GM12878 (cell line): ENCODE data around the gene ARID3B. TPM values are rescaled to one million over a fixed set of nuclear protein-coding genes. Genes with fewer than 3 reads are reported as not detected.
A peak's percentile ranks its signal among the peaks of the same experiment; 100 is the strongest.

ENCODE experiments used
- ATAC-seq: fragments of 200-7000 bp; cut with Tn5 transposase; 3 replicates; pipeline ENCODE4 v1.9.1; 2020; ENCODE audit warnings: mild to moderate bottlenecking, moderate library complexity
- BruUV-seq: library from RNA; stranded (reverse); fragments of 400-500 nt; replicated peaks from 2 replicates; lab custom pipeline; 2021; lab: Mats Ljungman, UMichigan
- CTCF ChIA-PET: fragments of 300-600 bp; sonication (Branson Sonifier 250); formaldehyde crosslinking; extraction: SDS; loops from one replicate; lab custom pipeline; 2021; ENCODE audit warnings: inconsistent platforms; lab: Yijun Ruan, JAX
- POLR2A ChIA-PET: fragments of 350-600 bp; formaldehyde crosslinking; extraction: SDS; loops from one replicate; lab custom pipeline; 2021; ENCODE audit warnings: inconsistent platforms; lab: Charles Lee
- RAD21 ChIA-PET: fragments of 300-600 bp; sonication (Branson Sonifier 250); formaldehyde crosslinking; loops from one replicate; lab custom pipeline; 2023; ENCODE audit warnings: antibody characterized with exemption; ENCODE audit not compliant: unreplicated experiment; lab: Charles Lee
- SMC1A ChIA-PET: fragments of 300-600 bp; sonication (Branson Sonifier 250); formaldehyde crosslinking; loops from one replicate; lab custom pipeline; 2023; ENCODE audit not compliant: unreplicated experiment, uncharacterized antibody; lab: Charles Lee
- DNase-seq: peaks from one replicate; pipeline ENCODE4 v3.0.0-alpha.2; 2011; ENCODE audit warnings: low read depth, low spot score
- FAIRE-seq: peaks from 3 replicates; lab custom pipeline; 2011; peaks lifted over from hg19 to GRCh38; lab: Jason Lieb, UNC
- H2AFZ ChIP-seq: 2 replicates; pipeline ENCODE4 v1.6.0; 2011; ENCODE audit warnings: low read depth, low read length, control low read depth; ENCODE audit not compliant: control insufficient read depth
- H3K27ac ChIP-seq: 2 replicates; pipeline ENCODE4 v1.5.1; 2011; ENCODE audit warnings: control low read depth; ENCODE audit not compliant: control insufficient read depth, insufficient read depth
- H3K27me3 ChIP-seq, 2 experiments: replicated peaks in 1 of 2; 2 replicates each; pipeline versions ENCODE4 v1.6.0 to v1.6.1; 2011; ENCODE audit warnings: low read length in 1 of 2; ENCODE audit not compliant: control insufficient read depth in 2 of 2, insufficient read depth in 2 of 2
- H3K36me3 ChIP-seq, 2 experiments: 2 replicates each; pipeline ENCODE4 v1.5.1; 2011; ENCODE audit warnings: low read length in 1 of 2; ENCODE audit not compliant: control insufficient read depth in 2 of 2, insufficient read depth in 2 of 2
- H3K4me1 ChIP-seq: 2 replicates; pipeline ENCODE4 v1.6.1; 2011; ENCODE audit warnings: mild to moderate bottlenecking, low read length, moderate library complexity, mixed read lengths; ENCODE audit not compliant: control insufficient read depth, insufficient read depth
- H3K4me2 ChIP-seq: 2 replicates; pipeline ENCODE4 v1.6.0; 2011; ENCODE audit warnings: control low read depth; ENCODE audit not compliant: control insufficient read depth, insufficient read depth
- H3K4me3 ChIP-seq: fragments of 200-600 bp; sonication (generic); 2 replicates; pipeline ENCODE4 v1.5.1; 2016
- H3K79me2 ChIP-seq: 2 replicates; pipeline ENCODE4 v1.6.0; 2011; ENCODE audit warnings: low read length; ENCODE audit not compliant: control insufficient read depth, insufficient read depth
- H3K9ac ChIP-seq: 2 replicates; pipeline ENCODE4 v1.8.0; 2011; ENCODE audit warnings: low read length, control low read depth, mixed read lengths; ENCODE audit not compliant: control insufficient read depth, insufficient read depth
- H3K9me3 ChIP-seq: replicated peaks from 3 replicates; pipeline ENCODE4 v1.5.1; 2011; ENCODE audit warnings: mild to moderate bottlenecking, low read length; ENCODE audit not compliant: control insufficient read depth, insufficient read depth
- H4K20me1 ChIP-seq: 2 replicates; pipeline ENCODE4 v1.6.0; 2011; ENCODE audit not compliant: control insufficient read depth, insufficient read depth
- CBX3 ChIP-seq: fragments of 200-600 bp; sonication (generic); IDR thresholded peaks from 2 replicates; pipeline ENCODE4 v1.6.1; 2016; ENCODE audit warnings: low read depth, borderline replicate concordance
- HDGF ChIP-seq: fragments of 450-650 bp; IDR thresholded peaks from 2 replicates; pipeline ENCODE4 v1.6.1; 2016; ENCODE audit warnings: antibody characterized with exemption
- IKZF2 ChIP-seq, 2 experiments: fragments of 450-650 bp; IDR thresholded peaks; 2 replicates each; pipeline ENCODE4 v1.6.1; 2017; ENCODE audit warnings: mild to moderate bottlenecking in 2 of 2, moderate library complexity in 2 of 2
- JUNB ChIP-seq: IDR thresholded peaks from 2 replicates; pipeline ENCODE4 v1.6.1; 2016; ENCODE audit warnings: antibody characterized with exemption, mild to moderate bottlenecking
- KDM1A ChIP-seq: fragments of 200-600 bp; sonication (generic); IDR thresholded peaks from 2 replicates; pipeline ENCODE4 v1.6.1; 2016; ENCODE audit warnings: borderline replicate concordance
- NBN ChIP-seq: fragments of 450-650 bp; IDR thresholded peaks from 2 replicates; pipeline ENCODE4 v1.6.1; 2016
- NFYB ChIP-seq: IDR thresholded peaks from 2 replicates; pipeline ENCODE4 v1.6.1; 2011; ENCODE audit warnings: low read depth, mild to moderate bottlenecking, low read length, improper control_type of control experiment, moderate library complexity; ENCODE audit not compliant: insufficient read depth
- RCOR1 ChIP-seq: conservative IDR thresholded peaks from 2 replicates; pipeline ENCODE4 v1.6.1; 2012; ENCODE audit warnings: low read depth, low read length, improper control_type of control experiment
- TARDBP ChIP-seq: IDR thresholded peaks from 2 replicates; pipeline ENCODE4 v1.6.1; 2016; ENCODE audit warnings: borderline replicate concordance
- WGBS: methylation state at CpG from one replicate; pipeline ENCODE4 v1.1.6; 2016; ENCODE audit warnings: low lambda C conversion rate; ENCODE audit not compliant: insufficient replicate concordance, insufficient coverage; ENCODE audit errors: missing lambda C conversion rate; 5-methylcytosine and 5-hydroxymethylcytosine counted together
- in situ Hi-C: fragments of 300-500 bp; cut with MboI; formaldehyde crosslinking; loops from 9 replicates; pipeline ENCODE4 v1.14.3; 2018; ENCODE audit warnings: mixed read lengths
- intact Hi-C: fragments of 100-400 bp; cut with micrococcal nuclease; formaldehyde crosslinking; loops from one replicate; pipeline ENCODE4 v1.14.2; 2022; ENCODE audit not compliant: unreplicated experiment
- polyA plus RNA-seq, 11 experiments: library from polyadenylated mRNA; depleted of rRNA in 4 of 11; unstranded in 6 of 11; stranded (reverse) in 5 of 11; fragments of >200 nt; fragmentation: Nextera tagmentation in 4 of 11; fragmentation: Illumina TruSeq in 1 of 11; extraction: Ambion mirVana in 4 of 11; extraction: Trizol in 1 of 11; gene quantifications; 1 replicate in 1 of 11; 2 replicates in 10 of 11; pipeline versions ENCODE4 v1.2.1 to v1.2.3, GENCODE V29; 2011 to 2016; ENCODE audit warnings: inconsistent platforms in 2 of 11, missing spikeins in 2 of 11, low read depth in 1 of 11
- total RNA-seq, 4 experiments: library from RNA; depleted of rRNA in 3 of 4; stranded (reverse); fragments of >200 nt in 3 of 4; fragmentation: Illumina TruSeq in 1 of 4; extraction: Trizol in 1 of 4; gene quantifications; 2 replicates each; pipeline versions ENCODE4 v1.2.1 to v1.2.3, GENCODE V29; 2013 to 2021
- TF ChIP-seq, protein P1 (sequence below), 3 experiments: IDR thresholded peaks in 2 of 3; conservative IDR thresholded peaks in 1 of 3; 2 replicates each; pipeline ENCODE4 v1.5.1; 2011; ENCODE audit warnings: low read depth in 3 of 3, low read length in 3 of 3, mild to moderate bottlenecking in 3 of 3, control low read depth in 2 of 3, moderate library complexity in 2 of 3, inconsistent platforms in 1 of 3, mixed read lengths in 1 of 3; ENCODE audit not compliant: control insufficient read depth in 2 of 3, insufficient read depth in 1 of 3; ENCODE audit errors: extremely low read depth in 1 of 3
- TF ChIP-seq, protein P2 (sequence below): fragments of 450-650 bp; formaldehyde crosslinking; IDR thresholded peaks from 2 replicates; pipeline ENCODE4 v1.5.0; 2022; ENCODE audit warnings: mild to moderate bottlenecking, missing genetic modification characterization
- TF ChIP-seq, protein P3 (sequence below): IDR thresholded peaks from 2 replicates; pipeline ENCODE4 v1.6.1; 2011; ENCODE audit warnings: mild to moderate bottlenecking, low read depth, low read length, moderate library complexity; ENCODE audit not compliant: insufficient replicate concordance

Gene ARID3B
- total and polyA plus RNA-seq, 10 of the 15 experiments (the other 5 are each of a cell fraction or from before 2014, with no cell fraction given), result 1.1 to 33.4 (median 24.0) TPM

DNA sequence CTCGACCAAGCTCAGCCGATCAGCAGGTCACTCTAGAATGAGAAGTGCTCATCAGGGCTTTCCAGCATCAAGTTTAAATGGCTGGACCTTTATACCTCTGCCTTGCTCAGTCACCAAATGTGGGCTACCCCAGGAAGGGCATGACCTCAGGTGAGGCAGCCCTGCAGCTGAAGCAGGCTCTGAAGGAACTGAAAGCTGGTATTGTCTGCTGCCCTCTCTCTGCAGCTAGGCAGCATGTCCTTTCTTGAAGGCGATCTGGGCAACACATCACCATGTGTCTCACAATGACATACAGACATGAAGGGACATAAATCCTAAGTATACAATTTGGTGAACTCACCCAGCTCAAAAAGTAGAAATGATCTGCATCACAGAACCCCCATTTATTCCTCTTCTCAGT, 38.7 kb upstream of the ARID3B start:
- no peak for FAIRE-seq
- Histone ChIP-seq H3K36me3 (no peaks in the 10 kb centered on the region; a peak in 1 of 4 replicates), H2AFZ (no peak overlapping the region), H4K20me1 (no peaks in the 10 kb centered on the region), H3K4me2 (no peak overlapping the region), H3K4me1 (no peaks in the 10 kb centered on the region), H3K27ac (no peak overlapping the region), H3K79me2 (no peaks in the 10 kb centered on the region), H3K4me3 (no peak overlapping the region), H3K9me3 (no peaks in the 10 kb centered on the region), H3K27me3 (no peaks in the 10 kb centered on the region), H3K9ac (no peak overlapping the region)
- POLR2A ChIA-PET, result no interaction called here
- TF ChIP-seq, protein P1, sequence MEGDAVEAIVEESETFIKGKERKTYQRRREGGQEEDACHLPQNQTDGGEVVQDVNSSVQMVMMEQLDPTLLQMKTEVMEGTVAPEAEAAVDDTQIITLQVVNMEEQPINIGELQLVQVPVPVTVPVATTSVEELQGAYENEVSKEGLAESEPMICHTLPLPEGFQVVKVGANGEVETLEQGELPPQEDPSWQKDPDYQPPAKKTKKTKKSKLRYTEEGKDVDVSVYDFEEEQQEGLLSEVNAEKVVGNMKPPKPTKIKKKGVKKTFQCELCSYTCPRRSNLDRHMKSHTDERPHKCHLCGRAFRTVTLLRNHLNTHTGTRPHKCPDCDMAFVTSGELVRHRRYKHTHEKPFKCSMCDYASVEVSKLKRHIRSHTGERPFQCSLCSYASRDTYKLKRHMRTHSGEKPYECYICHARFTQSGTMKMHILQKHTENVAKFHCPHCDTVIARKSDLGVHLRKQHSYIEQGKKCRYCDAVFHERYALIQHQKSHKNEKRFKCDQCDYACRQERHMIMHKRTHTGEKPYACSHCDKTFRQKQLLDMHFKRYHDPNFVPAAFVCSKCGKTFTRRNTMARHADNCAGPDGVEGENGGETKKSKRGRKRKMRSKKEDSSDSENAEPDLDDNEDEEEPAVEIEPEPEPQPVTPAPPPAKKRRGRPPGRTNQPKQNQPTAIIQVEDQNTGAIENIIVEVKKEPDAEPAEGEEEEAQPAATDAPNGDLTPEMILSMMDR (IDR thresholded peaks at IDR 0.05 in 2 of 3, conservative IDR thresholded peaks at IDR 0.05 in 1 of 3; ENCODE audit: control insufficient read depth in 2 of 3, extremely low read depth in 1 of 3, insufficient read depth in 1 of 3, low read depth in 3 of 3, low read length in 3 of 3), result peak in 2 of 3 experiments; percentile 17 to 18; a peak in 3 of 6 replicates
- no peak for TF ChIP-seq RCOR1
- in situ Hi-C loops (no loop called here), intact Hi-C loops (no loop called here)
- no peak for DNase-seq
- RAD21 ChIA-PET, result no interaction called here
- 98% methylated on average over 3 of the region's 3 CpGs for WGBS
- peak; percentile 78 for ATAC-seq
- no TSS peak for BruUV-seq
- SMC1A ChIA-PET, result no interaction called here
- CTCF ChIA-PET, result interaction anchor here (0.7 to 1.7 kb wide), 5 partner anchors 8 to 63 kb away, joined by 3 to 4 read pairs (median 3); partner anchors contain the start of gene ARID3B

DNA sequence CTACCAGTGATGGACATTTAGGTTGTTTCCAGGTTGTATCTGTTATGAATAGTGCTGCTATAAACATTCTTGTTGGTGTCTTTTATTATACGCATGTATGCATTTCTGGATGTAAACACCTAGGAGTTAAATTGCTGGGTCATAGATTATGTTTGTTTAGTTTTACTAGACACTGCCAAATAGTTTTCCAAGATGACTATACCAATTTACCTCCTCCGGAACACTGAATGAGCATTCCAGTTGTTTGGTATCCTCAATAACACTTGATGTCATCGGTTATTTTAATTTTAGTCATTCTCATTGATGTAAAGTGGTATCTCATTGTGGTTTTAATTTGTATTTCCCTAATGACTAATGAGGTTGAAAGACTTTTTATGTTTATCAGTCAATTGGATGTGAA, 36.6 kb upstream of the ARID3B start:
- CTCF ChIA-PET, result no interaction called here
- DNase-seq, result no peak
- Histone ChIP-seq H3K4me1 (no peaks in the 10 kb centered on the region), H3K27me3 (no peaks in the 10 kb centered on the region), H3K27ac (no peak overlapping the region), H3K4me3 (no peak overlapping the region), H3K9ac (no peak overlapping the region), H3K4me2 (no peak overlapping the region), H3K79me2 (no peaks in the 10 kb centered on the region), H3K36me3 (no peaks in the 10 kb centered on the region; a peak in 1 of 4 replicates), H2AFZ (no peak overlapping the region), H4K20me1 (no peaks in the 10 kb centered on the region), H3K9me3 (no peaks in the 10 kb centered on the region)
- in situ Hi-C loops, result no loop called here
- WGBS, result 83% methylated on average over 3 of the region's 3 CpGs
- FAIRE-seq, result no peak
- SMC1A ChIA-PET, result no interaction called here
- ATAC-seq, result no peak
- no TSS peak for BruUV-seq
- POLR2A ChIA-PET, result no interaction called here
- intact Hi-C loops, result no loop called here
- RAD21 ChIA-PET, result no interaction called here
- TF ChIP-seq, protein P2, sequence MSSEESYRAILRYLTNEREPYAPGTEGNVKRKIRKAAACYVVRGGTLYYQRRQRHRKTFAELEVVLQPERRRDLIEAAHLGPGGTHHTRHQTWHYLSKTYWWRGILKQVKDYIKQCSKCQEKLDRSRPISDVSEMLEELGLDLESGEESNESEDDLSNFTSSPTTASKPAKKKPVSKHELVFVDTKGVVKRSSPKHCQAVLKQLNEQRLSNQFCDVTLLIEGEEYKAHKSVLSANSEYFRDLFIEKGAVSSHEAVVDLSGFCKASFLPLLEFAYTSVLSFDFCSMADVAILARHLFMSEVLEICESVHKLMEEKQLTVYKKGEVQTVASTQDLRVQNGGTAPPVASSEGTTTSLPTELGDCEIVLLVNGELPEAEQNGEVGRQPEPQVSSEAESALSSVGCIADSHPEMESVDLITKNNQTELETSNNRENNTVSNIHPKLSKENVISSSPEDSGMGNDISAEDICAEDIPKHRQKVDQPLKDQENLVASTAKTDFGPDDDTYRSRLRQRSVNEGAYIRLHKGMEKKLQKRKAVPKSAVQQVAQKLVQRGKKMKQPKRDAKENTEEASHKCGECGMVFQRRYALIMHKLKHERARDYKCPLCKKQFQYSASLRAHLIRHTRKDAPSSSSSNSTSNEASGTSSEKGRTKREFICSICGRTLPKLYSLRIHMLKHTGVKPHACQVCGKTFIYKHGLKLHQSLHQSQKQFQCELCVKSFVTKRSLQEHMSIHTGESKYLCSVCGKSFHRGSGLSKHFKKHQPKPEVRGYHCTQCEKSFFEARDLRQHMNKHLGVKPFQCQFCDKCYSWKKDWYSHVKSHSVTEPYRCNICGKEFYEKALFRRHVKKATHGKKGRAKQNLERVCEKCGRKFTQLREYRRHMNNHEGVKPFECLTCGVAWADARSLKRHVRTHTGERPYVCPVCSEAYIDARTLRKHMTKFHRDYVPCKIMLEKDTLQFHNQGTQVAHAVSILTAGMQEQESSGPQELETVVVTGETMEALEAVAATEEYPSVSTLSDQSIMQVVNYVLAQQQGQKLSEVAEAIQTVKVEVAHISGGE (CRISPR knock-in tag), result no peak
- no peak for TF ChIP-seq IKZF2 (IDR thresholded peaks at IDR 0.05)
- TF ChIP-seq CBX3, result no peak
- no peak for TF ChIP-seq KDM1A
- TF ChIP-seq HDGF, result no peak
- no peak for TF ChIP-seq NBN
- no peak for TF ChIP-seq JUNB
- TF ChIP-seq TARDBP, result no peak
- TF ChIP-seq, protein P3, sequence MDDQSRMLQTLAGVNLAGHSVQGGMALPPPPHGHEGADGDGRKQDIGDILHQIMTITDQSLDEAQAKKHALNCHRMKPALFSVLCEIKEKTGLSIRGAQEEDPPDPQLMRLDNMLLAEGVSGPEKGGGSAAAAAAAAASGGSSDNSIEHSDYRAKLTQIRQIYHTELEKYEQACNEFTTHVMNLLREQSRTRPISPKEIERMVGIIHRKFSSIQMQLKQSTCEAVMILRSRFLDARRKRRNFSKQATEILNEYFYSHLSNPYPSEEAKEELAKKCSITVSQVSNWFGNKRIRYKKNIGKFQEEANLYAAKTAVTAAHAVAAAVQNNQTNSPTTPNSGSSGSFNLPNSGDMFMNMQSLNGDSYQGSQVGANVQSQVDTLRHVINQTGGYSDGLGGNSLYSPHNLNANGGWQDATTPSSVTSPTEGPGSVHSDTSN, result no peak
- TF ChIP-seq NFYB, result no peak
